ENCODE results near the gene DYNC1I1. TPM values are rescaled to one million over a fixed set of nuclear protein-coding genes. Genes with fewer than 3 reads are reported as not detected.

DYNC1I1 gene
- total and polyA plus RNA-seq, 2 of the 13 experiments (the other 11 are each of a cell fraction or from before 2014, with no cell fraction given): not detected

DNA sequence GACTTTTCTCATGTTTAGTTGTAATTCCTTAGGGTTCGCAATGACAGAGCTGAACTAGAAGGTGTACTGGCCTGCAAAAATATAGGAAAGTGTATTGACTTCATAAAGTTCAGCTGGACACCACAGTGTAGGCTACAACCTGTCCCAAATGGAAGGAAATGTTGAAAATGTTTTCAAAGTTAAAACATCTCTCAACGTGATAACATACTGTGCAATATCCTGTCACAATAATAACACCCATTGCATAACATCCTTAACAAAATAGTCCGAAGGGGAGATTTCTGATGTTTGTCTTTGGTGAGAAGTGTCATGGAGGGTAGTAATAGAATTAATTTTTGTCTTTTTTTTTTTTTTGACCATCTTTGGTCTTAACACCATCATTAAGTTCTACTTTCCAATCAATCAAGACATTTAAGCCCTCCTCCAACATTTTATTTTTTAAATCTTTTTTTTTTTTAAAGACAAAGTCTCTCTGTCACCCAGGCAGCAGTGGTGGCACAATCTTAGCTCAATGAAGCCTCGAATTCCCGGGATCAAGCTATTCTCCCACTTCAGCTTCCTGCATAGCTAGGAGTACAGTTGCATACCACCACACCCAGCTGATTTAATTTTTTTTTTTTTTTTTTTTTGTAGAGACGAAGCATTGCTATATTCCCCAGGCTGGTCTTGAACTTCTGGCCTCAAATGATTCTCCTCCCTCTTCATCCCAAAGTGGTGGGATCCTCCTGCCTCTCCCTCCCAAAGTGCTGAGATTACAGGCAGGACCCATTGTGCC is 45.7 kb downstream of the DYNC1I1 start:
- ChIA-PET CTCF (ENCODE audit: low intra/inter-chr PET ratio, low total read pairs) (no interaction called here), POLR2A (no interaction called here)
- no peaks in the 10 kb centered on the region for H3K4me1 ChIP-seq (ENCODE audit: insufficient read depth, low read length)
- WGBS (ENCODE audit: low lambda C conversion rate): 8% methylated on average over 6 of the region's 6 CpGs
- H3K9me3 ChIP-seq (ENCODE audit: low read length): no peaks in the 10 kb centered on the region
- in situ Hi-C loops (cut with HindIII; ENCODE audit: extremely low pct_ligation_motif_present, low pct_unique_long_range_greater_than_20kb): no loop called here
- FAIRE-seq (no peak), ATAC-seq (no peak), DNase-seq (ENCODE audit: low spot score) (no peak)
- H4K20me1 ChIP-seq (ENCODE audit: insufficient read depth, low read length): no peaks in the 10 kb centered on the region
- H3K4me2 ChIP-seq (ENCODE audit: low read depth, low read length): no peak overlapping the region
- BruUV-seq (replicated peaks): no TSS peak
- TF ChIP-seq PAWR (CRISPR knock-in tag; IDR thresholded peaks at IDR 0.05; ENCODE audit: borderline replicate concordance): no peak
- TF ChIP-seq EEA1 (CRISPR knock-in tag; IDR thresholded peaks at IDR 0.05; ENCODE audit: borderline replicate concordance): no peak
- no peak for TF ChIP-seq ZNF839 (CRISPR knock-in tag; IDR thresholded peaks at IDR 0.05; ENCODE audit: borderline replicate concordance)
- TF ChIP-seq, protein P1, sequence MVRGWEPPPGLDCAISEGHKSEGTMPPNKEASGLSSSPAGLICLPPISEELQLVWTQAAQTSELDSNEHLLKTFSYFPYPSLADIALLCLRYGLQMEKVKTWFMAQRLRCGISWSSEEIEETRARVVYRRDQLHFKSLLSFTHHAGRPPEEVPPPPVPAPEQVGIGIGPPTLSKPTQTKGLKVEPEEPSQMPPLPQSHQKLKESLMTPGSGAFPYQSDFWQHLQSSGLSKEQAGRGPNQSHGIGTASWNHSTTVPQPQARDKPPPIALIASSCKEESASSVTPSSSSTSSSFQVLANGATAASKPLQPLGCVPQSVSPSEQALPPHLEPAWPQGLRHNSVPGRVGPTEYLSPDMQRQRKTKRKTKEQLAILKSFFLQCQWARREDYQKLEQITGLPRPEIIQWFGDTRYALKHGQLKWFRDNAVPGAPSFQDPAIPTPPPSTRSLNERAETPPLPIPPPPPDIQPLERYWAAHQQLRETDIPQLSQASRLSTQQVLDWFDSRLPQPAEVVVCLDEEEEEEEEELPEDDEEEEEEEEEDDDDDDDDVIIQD (CRISPR knock-in tag; IDR thresholded peaks at IDR 0.05; ENCODE audit: low read depth): no peak
- no peak for TF ChIP-seq NFIC (IDR thresholded peaks at IDR 0.05; ENCODE audit: low read length)
- no peak for TF ChIP-seq ZNF225 (CRISPR knock-in tag; IDR thresholded peaks at IDR 0.05)
- TF ChIP-seq CHD2 (IDR thresholded peaks at IDR 0.05; ENCODE audit: low read depth, low read length): no peak
- TF ChIP-seq, protein P2, sequence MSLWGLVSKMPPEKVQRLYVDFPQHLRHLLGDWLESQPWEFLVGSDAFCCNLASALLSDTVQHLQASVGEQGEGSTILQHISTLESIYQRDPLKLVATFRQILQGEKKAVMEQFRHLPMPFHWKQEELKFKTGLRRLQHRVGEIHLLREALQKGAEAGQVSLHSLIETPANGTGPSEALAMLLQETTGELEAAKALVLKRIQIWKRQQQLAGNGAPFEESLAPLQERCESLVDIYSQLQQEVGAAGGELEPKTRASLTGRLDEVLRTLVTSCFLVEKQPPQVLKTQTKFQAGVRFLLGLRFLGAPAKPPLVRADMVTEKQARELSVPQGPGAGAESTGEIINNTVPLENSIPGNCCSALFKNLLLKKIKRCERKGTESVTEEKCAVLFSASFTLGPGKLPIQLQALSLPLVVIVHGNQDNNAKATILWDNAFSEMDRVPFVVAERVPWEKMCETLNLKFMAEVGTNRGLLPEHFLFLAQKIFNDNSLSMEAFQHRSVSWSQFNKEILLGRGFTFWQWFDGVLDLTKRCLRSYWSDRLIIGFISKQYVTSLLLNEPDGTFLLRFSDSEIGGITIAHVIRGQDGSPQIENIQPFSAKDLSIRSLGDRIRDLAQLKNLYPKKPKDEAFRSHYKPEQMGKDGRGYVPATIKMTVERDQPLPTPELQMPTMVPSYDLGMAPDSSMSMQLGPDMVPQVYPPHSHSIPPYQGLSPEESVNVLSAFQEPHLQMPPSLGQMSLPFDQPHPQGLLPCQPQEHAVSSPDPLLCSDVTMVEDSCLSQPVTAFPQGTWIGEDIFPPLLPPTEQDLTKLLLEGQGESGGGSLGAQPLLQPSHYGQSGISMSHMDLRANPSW (CRISPR knock-in tag; IDR thresholded peaks at IDR 0.05; ENCODE audit: borderline replicate concordance): no peak
- TF ChIP-seq, protein P3, sequence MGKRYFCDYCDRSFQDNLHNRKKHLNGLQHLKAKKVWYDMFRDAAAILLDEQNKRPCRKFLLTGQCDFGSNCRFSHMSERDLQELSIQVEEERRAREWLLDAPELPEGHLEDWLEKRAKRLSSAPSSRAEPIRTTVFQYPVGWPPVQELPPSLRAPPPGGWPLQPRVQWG (CRISPR knock-in tag; IDR thresholded peaks at IDR 0.05; ENCODE audit: borderline replicate concordance, low read depth): no peak
- no peak for TF ChIP-seq ZNF619 (CRISPR knock-in tag; IDR thresholded peaks at IDR 0.05)
- no peak overlapping the region for H3K27ac ChIP-seq (ENCODE audit: extremely low read length, insufficient read depth, low read length)
- no peaks in the 10 kb centered on the region for H3K36me3 ChIP-seq (replicated peaks in 1 of 2; ENCODE audit: control insufficient read depth in 1 of 2, insufficient read depth in 2 of 2, low read length in 2 of 2)
- H3K27me3 ChIP-seq (ENCODE audit: control insufficient read depth in 1 of 2, insufficient read depth in 2 of 2, low read length in 2 of 2): peaks cover 0 to 3% of the 10 kb centered on the region in 2 experiments; a peak in 1 of 5 replicates
- intact Hi-C loops (cut with micrococcal nuclease; ENCODE audit: unreplicated experiment): no loop called here
- no peak overlapping the region for H3K4me3 ChIP-seq (replicated peaks in 1 of 3; ENCODE audit: insufficient read depth in 1 of 3, low read depth in 2 of 3, low read length in 3 of 3)
- H3K79me2 ChIP-seq (ENCODE audit: insufficient read depth, low read length): no peaks in the 10 kb centered on the region
- H2AFZ ChIP-seq (ENCODE audit: low read length): no peak overlapping the region
- H3K9ac ChIP-seq (ENCODE audit: insufficient read depth, low read depth, low read length): no peak overlapping the region

Measured in HepG2 (cell line).